HG03520 (cell line): ENCODE results near the gene SMARCA4.
"Not testable (repeated sequence)": the region's sequence is repeated elsewhere in the genome, so short reads cannot be mapped to it uniquely, and the experiment has no call there.

Source experiments
- ATAC-seq: cut with Tn5 transposase; IDR thresholded peaks from one replicate; pipeline ENCODE4 v1.9.1; 2021; ENCODE audit warnings: mild to moderate bottlenecking, moderate library complexity; ENCODE audit not compliant: unreplicated experiment

SMARCA4 gene

GRCh38 chr19:11092181-11092538 lies 131.3 kb downstream of the SMARCA4 start:
- no peak for ATAC-seq

GRCh38 chr19:11093689-11094238 lies 132.9 kb downstream of the SMARCA4 start:
- no peak for ATAC-seq

- ATAC-seq, result no peak
Observed at GRCh38 chr19:11094520-11094894, 133.7 kb downstream of the SMARCA4 start.

GRCh38 chr19:11096210-11096841 lies 135.5 kb downstream of the SMARCA4 start:
- ATAC-seq, result no peak

GRCh38 chr19:11097367-11097766 lies 136.5 kb downstream of the SMARCA4 start:
- ATAC-seq, result not testable (repeated sequence)

- no peak for ATAC-seq
Observed at GRCh38 chr19:11098327-11098726, 137.5 kb downstream of the SMARCA4 start.

- ATAC-seq, result no peak
Observed at GRCh38 chr19:11098861-11099260, 138.0 kb downstream of the SMARCA4 start.

- no peak for ATAC-seq
Observed at GRCh38 chr19:11100049-11100448, 139.2 kb downstream of the SMARCA4 start.

- ATAC-seq, result no peak
Observed at GRCh38 chr19:11101057-11101456, 140.2 kb downstream of the SMARCA4 start.

GRCh38 chr19:11102944-11103343 lies 142.1 kb downstream of the SMARCA4 start:
- no peak for ATAC-seq

- ATAC-seq, result not testable (repeated sequence)
Observed at GRCh38 chr19:11103667-11104066, 142.8 kb downstream of the SMARCA4 start.

GRCh38 chr19:11105014-11105636 lies 144.3 kb downstream of the SMARCA4 start:
- ATAC-seq, result no peak

GRCh38 chr19:11106477-11106876 lies 145.6 kb downstream of the SMARCA4 start:
- no peak for ATAC-seq

- no peak for ATAC-seq
Observed at GRCh38 chr19:11108746-11109145, 147.9 kb downstream of the SMARCA4 start.

- ATAC-seq, result no peak
Observed at GRCh38 chr19:11111117-11111770, 150.4 kb downstream of the SMARCA4 start.

GRCh38 chr19:11111771-11112144 lies 150.9 kb downstream of the SMARCA4 start:
- no peak for ATAC-seq
